ENCODE data around the gene COL4A1.

Gene COL4A1

GRCh38 chr13:110276553-110276950 is 30.4 kb downstream of the COL4A1 start:
- H4K20me1 ChIP-seq (ENCODE audit: insufficient read depth, low read length) = no peaks in the 10 kb centered on the region
- H3K4me2 ChIP-seq (ENCODE audit: low read length) = no peak overlapping the region
- no peaks in the 10 kb centered on the region for H3F3A ChIP-seq (ENCODE audit: insufficient read depth, low read length)
- no peak overlapping the region for H3K4me3 ChIP-seq (ENCODE audit: low read depth, low read length, poor library complexity, severe bottlenecking)
- H3K27me3 ChIP-seq (ENCODE audit: insufficient read depth, low read length) = peaks cover 8% of the 10 kb centered on the region
- no peaks in the 10 kb centered on the region for H3K36me3 ChIP-seq (ENCODE audit: insufficient read depth, low read length)
- H3K9me3 ChIP-seq (ENCODE audit: low read length) = no peaks in the 10 kb centered on the region
- no peaks in the 10 kb centered on the region for H3K79me2 ChIP-seq (ENCODE audit: insufficient read depth, low read length)
- H3K9ac ChIP-seq (ENCODE audit: low read length) = no peak overlapping the region
- H2AFZ ChIP-seq (ENCODE audit: low read length) = no peak overlapping the region
- TF ChIP-seq EZH2 (IDR thresholded peaks at IDR 0.05; ENCODE audit: borderline replicate concordance, low read length) (no peak), CTCF (IDR thresholded peaks at IDR 0.05; ENCODE audit: low read length) (no peak)
- H3K9me2 ChIP-seq (ENCODE audit: low read depth, low read length) = no peaks in the 10 kb centered on the region
- no peaks in the 10 kb centered on the region for H3K4me1 ChIP-seq (ENCODE audit: insufficient read depth, low read length, severe bottlenecking)
- no peak overlapping the region for H3K27ac ChIP-seq (ENCODE audit: low read depth, low read length, poor library complexity, severe bottlenecking)

GRCh38 chr13:110275931-110276552 is 30.9 kb downstream of the COL4A1 start:
- no peaks in the 10 kb centered on the region for H3K9me2 ChIP-seq (ENCODE audit: low read depth, low read length)
- H3K27me3 ChIP-seq (ENCODE audit: insufficient read depth, low read length) = peaks cover 11% of the 10 kb centered on the region
- no peak overlapping the region for H3K9ac ChIP-seq (ENCODE audit: low read length)
- H3K9me3 ChIP-seq (ENCODE audit: low read length) = no peaks in the 10 kb centered on the region
- no peaks in the 10 kb centered on the region for H3K4me1 ChIP-seq (ENCODE audit: insufficient read depth, low read length, severe bottlenecking)
- H4K20me1 ChIP-seq (ENCODE audit: insufficient read depth, low read length) = no peaks in the 10 kb centered on the region
- H3K36me3 ChIP-seq (ENCODE audit: insufficient read depth, low read length) = no peaks in the 10 kb centered on the region
- H3K4me3 ChIP-seq (ENCODE audit: low read depth, low read length, poor library complexity, severe bottlenecking) = no peak overlapping the region
- no peak for TF ChIP-seq CTCF (IDR thresholded peaks at IDR 0.05; ENCODE audit: low read length)
- TF ChIP-seq EZH2 (IDR thresholded peaks at IDR 0.05; ENCODE audit: borderline replicate concordance, low read length) = no peak
- H3F3A ChIP-seq (ENCODE audit: insufficient read depth, low read length) = no peaks in the 10 kb centered on the region
- no peak overlapping the region for H3K4me2 ChIP-seq (ENCODE audit: low read length)
- H2AFZ ChIP-seq (ENCODE audit: low read length) = no peak overlapping the region
- no peak overlapping the region for H3K27ac ChIP-seq (ENCODE audit: low read depth, low read length, poor library complexity, severe bottlenecking)
- H3K79me2 ChIP-seq (ENCODE audit: insufficient read depth, low read length) = no peaks in the 10 kb centered on the region

DNA sequence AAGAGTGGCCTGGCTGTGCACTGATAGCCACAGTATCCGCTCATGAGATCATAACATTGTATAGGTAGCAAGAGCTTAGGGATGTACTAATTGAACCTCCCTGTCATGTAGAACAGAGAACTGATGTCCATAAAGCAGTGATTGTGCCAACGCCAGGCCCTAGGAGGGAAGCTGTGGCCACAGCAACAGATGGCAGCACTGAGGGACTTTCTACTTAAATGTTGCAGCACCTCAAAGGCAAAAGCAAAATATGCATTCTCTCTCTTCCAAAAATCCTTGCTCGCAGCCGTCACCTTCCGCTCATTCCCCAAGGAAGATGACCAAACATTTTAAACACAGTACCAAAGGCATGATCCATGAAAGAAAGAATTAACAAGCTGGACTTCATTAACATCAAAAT is 32.3 kb downstream of the COL4A1 start:
- Histone ChIP-seq H3K4me1 (ENCODE audit: insufficient read depth, low read length, severe bottlenecking) (no peaks in the 10 kb centered on the region), H3K27me3 (ENCODE audit: insufficient read depth, low read length) (peaks cover 11% of the 10 kb centered on the region), H3K4me2 (ENCODE audit: low read length) (no peak overlapping the region), H3K4me3 (ENCODE audit: low read depth, low read length, poor library complexity, severe bottlenecking) (no peak overlapping the region), H3F3A (ENCODE audit: insufficient read depth, low read length) (no peaks in the 10 kb centered on the region), H3K9me2 (ENCODE audit: low read depth, low read length) (no peaks in the 10 kb centered on the region), H4K20me1 (ENCODE audit: insufficient read depth, low read length) (no peaks in the 10 kb centered on the region), H3K9me3 (ENCODE audit: low read length) (no peaks in the 10 kb centered on the region), H3K9ac (ENCODE audit: low read length) (no peak overlapping the region), H3K79me2 (ENCODE audit: insufficient read depth, low read length) (no peaks in the 10 kb centered on the region), H3K27ac (ENCODE audit: low read depth, low read length, poor library complexity, severe bottlenecking) (no peak overlapping the region), H3K36me3 (ENCODE audit: insufficient read depth, low read length) (no peaks in the 10 kb centered on the region), H2AFZ (ENCODE audit: low read length) (no peak overlapping the region)
- TF ChIP-seq CTCF (IDR thresholded peaks at IDR 0.05; ENCODE audit: low read length) (no peak), EZH2 (IDR thresholded peaks at IDR 0.05; ENCODE audit: borderline replicate concordance, low read length) (no peak)

Measured in OCI-LY1 (cell line).